ENCODE data around the gene MRPS16. TPM values are rescaled to one million over a fixed set of nuclear protein-coding genes. Genes with fewer than 3 reads are reported as not detected.
"Not testable (repeated sequence)": the region's sequence is repeated elsewhere in the genome, so short reads cannot be mapped to it uniquely, and the experiment has no call there.

MRPS16 gene
- total RNA-seq, result 94.6 and 109 TPM in 2 replicates

GRCh38 chr10:73252445-73253224 is at the start of gene MRPS16:
MRPS16 (minus strand) TSS chr10:73252644; CDS start chr10:73252482, 162 bp downstream.
- intact Hi-C loops (cut with micrococcal nuclease), result loop anchor here (1.0 to 5.0 kb wide), 11 partner anchors 8 to 1860 kb away; partner anchors contain the start of genes ANXA7, CFAP70, ECD and FAM149B1

GRCh38 chr10:73296946-73297345 is 44.5 kb upstream of the MRPS16 start:
- intact Hi-C loops (cut with micrococcal nuclease), result no loop called here

GRCh38 chr10:73293461-73293860 is 41.0 kb upstream of the MRPS16 start:
- intact Hi-C loops (cut with micrococcal nuclease), result no loop called here

GRCh38 chr10:73289958-73290357 is 37.5 kb upstream of the MRPS16 start:
- intact Hi-C loops (cut with micrococcal nuclease), result no loop called here

GRCh38 chr10:73287441-73287840 is 35.0 kb upstream of the MRPS16 start:
- intact Hi-C loops (cut with micrococcal nuclease), result no loop called here

GRCh38 chr10:73281097-73281496 is 28.7 kb upstream of the MRPS16 start:
- intact Hi-C loops (cut with micrococcal nuclease), result no loop called here

- intact Hi-C loops (cut with micrococcal nuclease), result loop anchor here (1.0 kb wide), 2 partner anchors 265 to 380 kb away; no protein-coding TSS in a partner anchor
Observed at GRCh38 chr10:73264423-73264822, 12.0 kb upstream of the MRPS16 start.

- intact Hi-C loops (cut with micrococcal nuclease), result loop anchor here (1.0 kb wide), 2 partner anchors 265 to 380 kb away; no protein-coding TSS in a partner anchor
Observed at GRCh38 chr10:73263693-73264347, 11.4 kb upstream of the MRPS16 start.

GRCh38 chr10:73262880-73263555 is 10.6 kb upstream of the MRPS16 start:
- intact Hi-C loops (cut with micrococcal nuclease), result no loop called here

- intact Hi-C loops (cut with micrococcal nuclease), result no loop called here
Observed at GRCh38 chr10:73262105-73262730, 9.8 kb upstream of the MRPS16 start.

- intact Hi-C loops (cut with micrococcal nuclease), result no loop called here
Observed at GRCh38 chr10:73261362-73261995, 9.0 kb upstream of the MRPS16 start.

GRCh38 chr10:73258612-73259011 is 6.2 kb upstream of the MRPS16 start:
- intact Hi-C loops (cut with micrococcal nuclease), result not testable (repeated sequence)

GRCh38 chr10:73253225-73253555 is 746 bp upstream of the MRPS16 start:
- intact Hi-C loops (cut with micrococcal nuclease), result loop anchor here (2.0 to 5.0 kb wide), 3 partner anchors 520 to 1859 kb away; partner anchors contain the start of genes MCU and SAMD8

- intact Hi-C loops (cut with micrococcal nuclease), result loop anchor here (1.0 to 5.0 kb wide), 11 partner anchors 8 to 1860 kb away; partner anchors contain the start of genes ANXA7, CFAP70, ECD and FAM149B1
Observed at GRCh38 chr10:73251683-73252444, 580 bp downstream of the MRPS16 start.

- intact Hi-C loops (cut with micrococcal nuclease), result loop anchor here (5.0 to 10.0 kb wide), 3 partner anchors 886 to 1987 kb away; partner anchors contain the start of genes ANAPC16, ASCC1 and COMTD1
Observed at GRCh38 chr10:73248259-73248724, 4.2 kb downstream of the MRPS16 start.

GRCh38 chr10:73247509-73248258 is 4.8 kb downstream of the MRPS16 start:
- intact Hi-C loops (cut with micrococcal nuclease), result loop anchor here (1.0 to 10.0 kb wide), 11 partner anchors 79 to 1987 kb away; partner anchors contain the start of genes ANAPC16, ASCC1, CFAP70 and COMTD1

- intact Hi-C loops (cut with micrococcal nuclease), result loop anchor here (1.0 to 10.0 kb wide), 11 partner anchors 79 to 1988 kb away; partner anchors contain the start of genes ANAPC16, ASCC1, CFAP70 and COMTD1
Observed at GRCh38 chr10:73246646-73247508, 5.6 kb downstream of the MRPS16 start, which contains the start of gene DNAJC9. DNAJC9 (minus strand) TSS chr10:73247255; CDS start chr10:73247189, 66 bp downstream.

- intact Hi-C loops (cut with micrococcal nuclease), result loop anchor here (5.0 to 10.0 kb wide), 3 partner anchors 884 to 1989 kb away; partner anchors contain the start of genes ANAPC16, ASCC1 and COMTD1
Observed at GRCh38 chr10:73246322-73246645, 6.2 kb downstream of the MRPS16 start.

All from T-helper 1 cell treated with Interleukin-12 subunit alpha and Interleukin-12 subunit beta and Interleukin-4 antibody, amounts not matched to agents 30 ng/mL and 1 ng/mL, for 36 hours (primary cell).